Mesendoderm (in vitro differentiated cells): Measurements from ENCODE around the gene TM7SF3.
"Not testable (repeated sequence)": the region's sequence is repeated elsewhere in the genome, so short reads cannot be mapped to it uniquely, and the experiment has no call there.

Source experiments
- DNase-seq: peaks from one replicate; pipeline ENCODE4 v3.0.0; 2013
- H2AK5ac ChIP-seq: 2 replicates; pipeline ENCODE4 v1.6.1; 2013; ENCODE audit warnings: low read length, inconsistent platforms
- H2BK120ac ChIP-seq: 2 replicates; pipeline ENCODE4 v1.6.1; 2013; ENCODE audit warnings: low read depth, mild to moderate bottlenecking, low read length, moderate library complexity, mixed read lengths
- H2BK15ac ChIP-seq: replicated peaks from 2 replicates; pipeline ENCODE4 v1.6.1; 2013; ENCODE audit warnings: low read depth, mild to moderate bottlenecking, moderate library complexity
- H2BK5ac ChIP-seq: 2 replicates; pipeline ENCODE4 v1.6.1; 2013; ENCODE audit warnings: low read length, inconsistent platforms
- H3K18ac ChIP-seq: 2 replicates; pipeline ENCODE4 v1.6.1; 2013; ENCODE audit warnings: mild to moderate bottlenecking, low read length, mixed read lengths
- H3K23ac ChIP-seq: one replicate; pipeline ENCODE4 v1.6.1; 2013; ENCODE audit warnings: low read length
- H3K27ac ChIP-seq: 2 replicates; pipeline ENCODE4 v1.5.1; 2013; ENCODE audit warnings: low read depth, mild to moderate bottlenecking, inconsistent platforms, low read length, moderate library complexity
- H3K27me3 ChIP-seq: 2 replicates; pipeline ENCODE4 v1.6.1; 2013; ENCODE audit warnings: low read length, control low read depth, mild to moderate bottlenecking, inconsistent platforms; ENCODE audit not compliant: insufficient read depth, poor library complexity
- H3K36me3 ChIP-seq: 2 replicates; pipeline ENCODE4 v1.6.1; 2013; ENCODE audit warnings: low read length, inconsistent platforms; ENCODE audit not compliant: control insufficient read depth, insufficient read depth
- H3K4ac ChIP-seq: one replicate; pipeline ENCODE4 v1.6.1; 2013; ENCODE audit warnings: low read depth, mild to moderate bottlenecking, low read length, moderate library complexity
- H3K4me1 ChIP-seq: 2 replicates; pipeline ENCODE4 v1.6.1; 2013; ENCODE audit warnings: low read depth, low read length, inconsistent platforms; ENCODE audit not compliant: control insufficient read depth
- H3K4me2 ChIP-seq: 2 replicates; pipeline ENCODE4 v1.6.1; 2013; ENCODE audit warnings: low read length
- H3K4me3 ChIP-seq: 2 replicates; pipeline ENCODE4 v1.5.1; 2013; ENCODE audit warnings: mild to moderate bottlenecking, low read length
- H3K56ac ChIP-seq: one replicate; pipeline ENCODE4 v1.6.1; 2013; ENCODE audit warnings: low read length
- H3K79me1 ChIP-seq: 2 replicates; pipeline ENCODE4 v1.6.1; 2013; ENCODE audit warnings: low read length, inconsistent platforms
- H3K79me2 ChIP-seq: 2 replicates; pipeline ENCODE4 v1.6.1; 2013; ENCODE audit warnings: mild to moderate bottlenecking, low read length; ENCODE audit not compliant: control insufficient read depth, insufficient read depth
- H3K9ac ChIP-seq: 2 replicates; pipeline ENCODE4 v1.6.1; 2013; ENCODE audit warnings: low read length, inconsistent platforms
- H4K5ac ChIP-seq: one replicate; pipeline ENCODE4 v1.6.1; 2013; ENCODE audit warnings: low read length
- H4K8ac ChIP-seq: one replicate; pipeline ENCODE4 v1.6.1; 2013; ENCODE audit warnings: low read depth, mild to moderate bottlenecking, control low read depth, low read length, moderate library complexity
- WGBS: extraction: QIAGEN DNeasy Blood & Tissue Kit; methylation state at CpG from one replicate; pipeline ENCODE4 v1.1.7; 2013; ENCODE audit warnings: low lambda C conversion rate, missing lambda C conversion rate; ENCODE audit not compliant: insufficient coverage; ENCODE audit errors: extremely low coverage; 5-methylcytosine and 5-hydroxymethylcytosine counted together

The TM7SF3 gene

GRCh38 chr12:27055966-27056365 lies 41.8 kb upstream of the TM7SF3 start:
- Histone ChIP-seq H3K79me2 (no peaks in the 10 kb centered on the region), H4K5ac (no peak overlapping the region), H3K4me3 (no peak overlapping the region), H4K8ac (no peak overlapping the region), H3K9ac (no peak overlapping the region), H3K23ac (no peak overlapping the region), H3K4me1 (no peaks in the 10 kb centered on the region), H2BK5ac (no peak overlapping the region), H3K27ac (no peak overlapping the region), H3K36me3 (no peaks in the 10 kb centered on the region), H3K56ac (no peak overlapping the region), H3K4me2 (no peak overlapping the region), H3K27me3 (no peaks in the 10 kb centered on the region), H3K79me1 (no peaks in the 10 kb centered on the region), H2BK15ac (no peak overlapping the region), H3K18ac (no peak overlapping the region), H2AK5ac (no peak overlapping the region), H2BK120ac (no peak overlapping the region), H3K4ac (no peak overlapping the region)
- WGBS: no CpG with 5 or more reads among the region's 7 CpGs
- DNase-seq: no peak

DNA sequence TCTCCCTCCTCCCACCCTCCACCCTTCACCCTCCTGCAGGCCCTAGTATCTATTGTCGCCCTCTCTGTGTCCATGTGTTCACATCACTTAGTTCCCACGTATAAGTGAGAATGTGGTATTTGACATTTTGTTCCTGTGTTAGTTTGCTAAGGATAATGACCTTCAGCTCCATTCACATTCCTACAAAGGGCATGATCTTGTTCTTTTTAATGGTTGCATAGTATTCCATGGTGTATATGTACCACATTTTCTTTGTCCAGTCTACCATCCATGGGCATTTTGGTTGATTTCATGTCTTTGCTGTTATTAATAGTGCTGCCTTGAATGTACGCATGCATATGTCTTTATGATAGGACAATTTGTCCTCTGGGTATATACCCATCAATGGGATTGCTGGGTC lies 38.6 kb upstream of the TM7SF3 start:
- H3K27ac ChIP-seq: no peak overlapping the region
- no peak for DNase-seq
- H3K4ac ChIP-seq: no peak overlapping the region
- H2BK120ac ChIP-seq: no peak overlapping the region
- H2BK5ac ChIP-seq: no peak overlapping the region
- no CpG with 5 or more reads among the region's 3 CpGs for WGBS
- no peaks in the 10 kb centered on the region for H3K36me3 ChIP-seq
- H3K4me3 ChIP-seq: no peak overlapping the region
- no peak overlapping the region for H3K9ac ChIP-seq
- H3K79me1 ChIP-seq: no peaks in the 10 kb centered on the region
- H2AK5ac ChIP-seq: no peak overlapping the region
- no peaks in the 10 kb centered on the region for H3K4me1 ChIP-seq
- H3K27me3 ChIP-seq: no peaks in the 10 kb centered on the region
- H3K4me2 ChIP-seq: no peak overlapping the region
- no peak overlapping the region for H4K8ac ChIP-seq
- no peak overlapping the region for H2BK15ac ChIP-seq
- H3K18ac ChIP-seq: no peak overlapping the region
- H3K23ac ChIP-seq: no peak overlapping the region
- H3K79me2 ChIP-seq: no peaks in the 10 kb centered on the region
- no peak overlapping the region for H3K56ac ChIP-seq
- no peak overlapping the region for H4K5ac ChIP-seq

- no peak overlapping the region for H3K18ac ChIP-seq
- WGBS: no CpG with 5 or more reads among the region's 1 CpG
- H2BK5ac ChIP-seq: no peak overlapping the region
- H2BK120ac ChIP-seq: no peak overlapping the region
- no peaks in the 10 kb centered on the region for H3K79me2 ChIP-seq
- no peaks in the 10 kb centered on the region for H3K79me1 ChIP-seq
- DNase-seq: no peak
- H3K27ac ChIP-seq: no peak overlapping the region
- H2BK15ac ChIP-seq: no peak overlapping the region
- no peak overlapping the region for H3K4me3 ChIP-seq
- no peak overlapping the region for H2AK5ac ChIP-seq
- H4K5ac ChIP-seq: no peak overlapping the region
- no peaks in the 10 kb centered on the region for H3K27me3 ChIP-seq
- H3K4ac ChIP-seq: no peak overlapping the region
- no peak overlapping the region for H4K8ac ChIP-seq
- no peak overlapping the region for H3K4me2 ChIP-seq
- H3K23ac ChIP-seq: no peak overlapping the region
- no peak overlapping the region for H3K56ac ChIP-seq
- no peaks in the 10 kb centered on the region for H3K36me3 ChIP-seq
- no peak overlapping the region for H3K9ac ChIP-seq
- H3K4me1 ChIP-seq: no peaks in the 10 kb centered on the region
Observed at GRCh38 chr12:27052176-27052575, 38.0 kb upstream of the TM7SF3 start.

GRCh38 chr12:27048822-27049752 lies 34.9 kb upstream of the TM7SF3 start:
- peak; percentile 32 for DNase-seq
- H3K18ac ChIP-seq: no peak overlapping the region
- no CpG with 5 or more reads among the region's 4 CpGs for WGBS
- H3K23ac ChIP-seq: no peak overlapping the region
- no peak overlapping the region for H3K4ac ChIP-seq
- H2BK120ac ChIP-seq: no peak overlapping the region
- no peaks in the 10 kb centered on the region for H3K4me1 ChIP-seq
- H2AK5ac ChIP-seq: no peak overlapping the region
- no peak overlapping the region for H3K27ac ChIP-seq
- H3K4me2 ChIP-seq: no peak overlapping the region
- H3K9ac ChIP-seq: no peak overlapping the region
- H4K5ac ChIP-seq: no peak overlapping the region
- H3K4me3 ChIP-seq: no peak overlapping the region
- no peaks in the 10 kb centered on the region for H3K79me1 ChIP-seq
- peak overlapping the region; percentile 85 for H2BK15ac ChIP-seq
- no peaks in the 10 kb centered on the region for H3K27me3 ChIP-seq
- H4K8ac ChIP-seq: no peak overlapping the region
- no peaks in the 10 kb centered on the region for H3K36me3 ChIP-seq
- H3K79me2 ChIP-seq: no peaks in the 10 kb centered on the region
- no peak overlapping the region for H3K56ac ChIP-seq
- no peak overlapping the region for H2BK5ac ChIP-seq

GRCh38 chr12:27042018-27042417 lies 27.8 kb upstream of the TM7SF3 start:
- H3K9ac ChIP-seq, H4K5ac ChIP-seq, H3K23ac ChIP-seq, H3K36me3 ChIP-seq, H3K27ac ChIP-seq, H3K4me1 ChIP-seq, H3K4me3 ChIP-seq, H3K4me2 ChIP-seq, H2AK5ac ChIP-seq, H3K79me2 ChIP-seq, DNase-seq, H2BK5ac ChIP-seq, H3K56ac ChIP-seq, H3K4ac ChIP-seq, H2BK15ac ChIP-seq, H3K27me3 ChIP-seq, H3K18ac ChIP-seq, H3K79me1 ChIP-seq, H4K8ac ChIP-seq, H2BK120ac ChIP-seq: not testable (repeated sequence)
- WGBS: no CpG with 5 or more reads among the region's 1 CpG

- H3K79me2 ChIP-seq, H3K79me1 ChIP-seq, H2BK120ac ChIP-seq, H3K56ac ChIP-seq, H3K9ac ChIP-seq, H2BK5ac ChIP-seq, H3K27ac ChIP-seq, H3K4me1 ChIP-seq, H3K27me3 ChIP-seq, H3K4ac ChIP-seq, H3K36me3 ChIP-seq, H2AK5ac ChIP-seq, H2BK15ac ChIP-seq, DNase-seq, H3K18ac ChIP-seq, H3K23ac ChIP-seq, H3K4me3 ChIP-seq, H4K8ac ChIP-seq, H3K4me2 ChIP-seq, H4K5ac ChIP-seq: not testable (repeated sequence)
- WGBS: no CpG with 5 or more reads among the region's 4 CpGs
Observed at GRCh38 chr12:27040637-27041036, 26.5 kb upstream of the TM7SF3 start.
